Neural cell (in vitro differentiated cells): ENCODE measurements around the gene HHIPL1. TPM values are rescaled to one million over a fixed set of nuclear protein-coding genes. Genes with fewer than 3 reads are reported as not detected.

ENCODE experiments used
- H2AFZ ChIP-seq: fragments of 200-600, 300-800 bp; sonication (generic), shearing (Covaris generic); 2 replicates; pipeline ENCODE4 v1.6.0; 2014; ENCODE audit warnings: low read depth, mild to moderate bottlenecking, antibody characterized with exemption, low read length, moderate library complexity
- H3F3A ChIP-seq: fragments of 200-600 bp; shearing (Covaris generic); 2 replicates; pipeline ENCODE4 v1.6.1; 2016; ENCODE audit warnings: mild to moderate bottlenecking, moderate library complexity, mixed read lengths, antibody characterized with exemption, low read length; ENCODE audit not compliant: insufficient read depth, poor library complexity, severe bottlenecking
- H3K27ac ChIP-seq: fragments of 200-600, 300-800 bp; sonication (generic), shearing (Covaris generic); 2 replicates; pipeline ENCODE4 v1.5.1; 2014; ENCODE audit warnings: mild to moderate bottlenecking, low read length, moderate library complexity
- H3K27me3 ChIP-seq: fragments of 300-800, 200-600 bp; sonication (generic), shearing (Covaris generic); 2 replicates; pipeline ENCODE4 v1.6.0; 2014; ENCODE audit warnings: mild to moderate bottlenecking, low read depth, low read length, moderate library complexity; ENCODE audit not compliant: insufficient read depth
- H3K36me3 ChIP-seq: fragments of 300-800, 200-600 bp; sonication (generic), shearing (Covaris generic); 2 replicates; pipeline ENCODE4 v1.5.1; 2014; ENCODE audit warnings: mild to moderate bottlenecking, antibody characterized with exemption, low read length, moderate library complexity; ENCODE audit not compliant: insufficient read depth
- H3K4me2 ChIP-seq: fragments of 300-800, 200-600 bp; sonication (generic), shearing (Covaris generic); 2 replicates; pipeline ENCODE4 v1.6.0; 2014; ENCODE audit warnings: mild to moderate bottlenecking, low read length
- H3K4me3 ChIP-seq: fragments of 300-800, 200-600 bp; sonication (generic), shearing (Covaris generic); 2 replicates; pipeline ENCODE4 v1.5.1; 2014; ENCODE audit warnings: mild to moderate bottlenecking, low read length, moderate library complexity
- H3K79me2 ChIP-seq: fragments of 200-600 bp; shearing (Covaris generic); replicated peaks from 2 replicates; pipeline ENCODE4 v1.6.0; 2014; ENCODE audit warnings: mild to moderate bottlenecking, low read length, moderate library complexity; ENCODE audit not compliant: insufficient read depth
- H3K9ac ChIP-seq: fragments of 300-800, 200-600 bp; sonication (generic), shearing (Covaris generic); 2 replicates; pipeline ENCODE4 v1.6.1; 2016; ENCODE audit warnings: mild to moderate bottlenecking, low read length, mixed read lengths
- H3K9me2 ChIP-seq: fragments of 200-600 bp; shearing (Covaris generic); 2 replicates; pipeline ENCODE4 v1.6.1; 2016; ENCODE audit warnings: mild to moderate bottlenecking, low read length, mixed read lengths; ENCODE audit not compliant: insufficient read depth
- H3K9me3 ChIP-seq: fragments of 200-600, 300-800 bp; sonication (generic), shearing (Covaris generic); 2 replicates; pipeline ENCODE4 v1.6.1; 2016; ENCODE audit warnings: mild to moderate bottlenecking, mixed run types, low read length, moderate library complexity, mixed read lengths
- H4K20me1 ChIP-seq: fragments of 200-600 bp; shearing (Covaris generic); 2 replicates; pipeline ENCODE4 v1.6.1; 2016; ENCODE audit warnings: mild to moderate bottlenecking, mixed run types; ENCODE audit not compliant: insufficient read depth
- EP300 ChIP-seq: fragments of 450-650 bp; conservative IDR thresholded peaks from 2 replicates; pipeline ENCODE4 v1.6.1; 2014; ENCODE audit warnings: antibody characterized with exemption, mild to moderate bottlenecking, moderate library complexity; ENCODE audit not compliant: poor library complexity, severe bottlenecking
- EZH2 ChIP-seq: fragments of 200-600, 300-800 bp; shearing (Covaris generic), sonication (generic); IDR thresholded peaks from 2 replicates; pipeline ENCODE4 v1.6.1; 2014; ENCODE audit warnings: antibody characterized with exemption, low read length, borderline replicate concordance, mild to moderate bottlenecking; ENCODE audit not compliant: insufficient read depth, poor library complexity, severe bottlenecking
- MXI1 ChIP-seq: fragments of 450-650 bp; conservative IDR thresholded peaks from 2 replicates; pipeline ENCODE4 v1.6.1; 2014; ENCODE audit warnings: antibody characterized with exemption, mild to moderate bottlenecking; ENCODE audit not compliant: poor library complexity, severe bottlenecking
- POLR2AphosphoS5 ChIP-seq: IDR thresholded peaks from 2 replicates; pipeline ENCODE4 v1.6.1; 2012
- RAD21 ChIP-seq: fragments of 450-650 bp; conservative IDR thresholded peaks from 2 replicates; pipeline ENCODE4 v1.6.1; 2014; ENCODE audit warnings: antibody characterized with exemption, mild to moderate bottlenecking, moderate library complexity
- SMC3 ChIP-seq: fragments of 450-650 bp; conservative IDR thresholded peaks from 2 replicates; pipeline ENCODE4 v1.6.1; 2014; ENCODE audit warnings: antibody characterized with exemption, mild to moderate bottlenecking, moderate library complexity; ENCODE audit not compliant: poor library complexity
- TAF1 ChIP-seq: IDR thresholded peaks from 2 replicates; pipeline ENCODE4 v1.6.1; 2012; ENCODE audit warnings: low read depth
- polyA plus RNA-seq: library from polyadenylated mRNA; depleted of rRNA; stranded (reverse); fragments of >200 nt; gene quantifications from 2 replicates; pipeline ENCODE4 v1.2.3, GENCODE V29; 2014
- TF ChIP-seq, protein P1 (sequence below): IDR thresholded peaks from 2 replicates; pipeline ENCODE4 v1.6.1; 2012; ENCODE audit warnings: borderline replicate concordance
- TF ChIP-seq, protein P2 (sequence below): fragments of 450-650 bp; IDR thresholded peaks from 2 replicates; pipeline ENCODE4 v1.5.1; 2014; ENCODE audit warnings: antibody characterized with exemption, mild to moderate bottlenecking, moderate library complexity; ENCODE audit not compliant: poor library complexity, severe bottlenecking

HHIPL1 gene
- polyA plus RNA-seq, 1 donor from 2014 or later: 0.47 TPM

DNA sequence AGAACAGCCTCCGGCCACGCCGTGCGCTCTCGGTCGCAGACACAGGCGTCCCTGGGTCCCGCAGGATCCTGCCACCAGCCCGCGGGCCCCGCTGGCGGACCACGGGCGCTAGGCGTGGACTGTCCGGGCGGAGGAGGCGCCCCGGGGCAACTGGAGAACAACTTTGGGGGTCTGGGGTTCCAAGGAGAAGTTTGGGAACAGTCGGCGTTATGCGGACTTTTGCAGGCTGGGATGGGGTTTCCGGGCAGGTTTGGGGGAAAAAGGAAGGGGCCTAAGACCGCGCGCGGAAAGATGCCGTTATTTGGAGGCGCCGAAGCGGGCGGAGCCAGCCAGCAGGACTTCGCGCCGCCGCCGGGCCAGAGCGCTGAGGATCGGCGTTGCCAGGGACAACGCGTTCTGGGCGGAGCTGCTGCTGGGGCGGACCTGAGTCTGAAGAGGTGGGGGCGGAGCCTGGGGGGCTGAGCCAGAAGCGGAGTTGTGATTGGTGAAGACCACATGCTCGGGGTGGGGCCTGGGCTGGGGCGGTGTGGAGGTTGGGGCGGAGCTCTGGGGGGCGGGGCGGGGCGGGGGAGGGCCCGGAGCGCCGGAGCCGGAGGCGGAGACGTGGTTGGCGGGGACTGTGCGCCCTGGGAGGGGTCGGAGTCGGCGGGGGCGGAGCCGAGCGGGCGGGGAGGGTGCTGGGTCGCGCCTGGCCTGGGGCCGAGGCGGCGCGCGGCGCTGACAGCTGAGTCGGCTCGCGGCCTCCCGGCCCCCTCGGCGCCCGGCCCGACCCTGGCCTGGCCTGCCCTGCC is 38.9 kb downstream of the HHIPL1 start, which contains the start of gene CYP46A1:
Gene CYP46A1 (plus strand): TSS at position 680 of the 791 bp plus-strand sequence. CDS start 120 bp downstream, outside the sequence.
- Histone ChIP-seq H3F3A (no peaks in the 10 kb centered on the region), H3K27me3 (no peaks in the 10 kb centered on the region), H3K4me3 (peak within 1 kb of the TSS; percentile 91), H4K20me1 (no peaks in the 10 kb centered on the region), H3K79me2 (no peaks in the 10 kb centered on the region), H3K4me2 (peak within 1 kb of the TSS; percentile 100), H3K9ac (peak within 1 kb of the TSS; percentile 79), H3K27ac (no peak within 1 kb of the TSS), H2AFZ (peak within 1 kb of the TSS; percentile 89), H3K9me3 (no peaks in the 10 kb centered on the region), H3K9me2 (no peaks in the 10 kb centered on the region), H3K36me3 (no peaks in the 10 kb centered on the region)
- TF ChIP-seq POLR2AphosphoS5: peak; percentile 36
- TF ChIP-seq RAD21: no peak
- peak; percentile 35 for TF ChIP-seq EP300
- TF ChIP-seq SMC3: no peak
- TF ChIP-seq MXI1: peak; percentile 72
- TF ChIP-seq, protein P1, sequence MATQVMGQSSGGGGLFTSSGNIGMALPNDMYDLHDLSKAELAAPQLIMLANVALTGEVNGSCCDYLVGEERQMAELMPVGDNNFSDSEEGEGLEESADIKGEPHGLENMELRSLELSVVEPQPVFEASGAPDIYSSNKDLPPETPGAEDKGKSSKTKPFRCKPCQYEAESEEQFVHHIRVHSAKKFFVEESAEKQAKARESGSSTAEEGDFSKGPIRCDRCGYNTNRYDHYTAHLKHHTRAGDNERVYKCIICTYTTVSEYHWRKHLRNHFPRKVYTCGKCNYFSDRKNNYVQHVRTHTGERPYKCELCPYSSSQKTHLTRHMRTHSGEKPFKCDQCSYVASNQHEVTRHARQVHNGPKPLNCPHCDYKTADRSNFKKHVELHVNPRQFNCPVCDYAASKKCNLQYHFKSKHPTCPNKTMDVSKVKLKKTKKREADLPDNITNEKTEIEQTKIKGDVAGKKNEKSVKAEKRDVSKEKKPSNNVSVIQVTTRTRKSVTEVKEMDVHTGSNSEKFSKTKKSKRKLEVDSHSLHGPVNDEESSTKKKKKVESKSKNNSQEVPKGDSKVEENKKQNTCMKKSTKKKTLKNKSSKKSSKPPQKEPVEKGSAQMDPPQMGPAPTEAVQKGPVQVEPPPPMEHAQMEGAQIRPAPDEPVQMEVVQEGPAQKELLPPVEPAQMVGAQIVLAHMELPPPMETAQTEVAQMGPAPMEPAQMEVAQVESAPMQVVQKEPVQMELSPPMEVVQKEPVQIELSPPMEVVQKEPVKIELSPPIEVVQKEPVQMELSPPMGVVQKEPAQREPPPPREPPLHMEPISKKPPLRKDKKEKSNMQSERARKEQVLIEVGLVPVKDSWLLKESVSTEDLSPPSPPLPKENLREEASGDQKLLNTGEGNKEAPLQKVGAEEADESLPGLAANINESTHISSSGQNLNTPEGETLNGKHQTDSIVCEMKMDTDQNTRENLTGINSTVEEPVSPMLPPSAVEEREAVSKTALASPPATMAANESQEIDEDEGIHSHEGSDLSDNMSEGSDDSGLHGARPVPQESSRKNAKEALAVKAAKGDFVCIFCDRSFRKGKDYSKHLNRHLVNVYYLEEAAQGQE: peak; percentile 36
- TF ChIP-seq, protein P2, sequence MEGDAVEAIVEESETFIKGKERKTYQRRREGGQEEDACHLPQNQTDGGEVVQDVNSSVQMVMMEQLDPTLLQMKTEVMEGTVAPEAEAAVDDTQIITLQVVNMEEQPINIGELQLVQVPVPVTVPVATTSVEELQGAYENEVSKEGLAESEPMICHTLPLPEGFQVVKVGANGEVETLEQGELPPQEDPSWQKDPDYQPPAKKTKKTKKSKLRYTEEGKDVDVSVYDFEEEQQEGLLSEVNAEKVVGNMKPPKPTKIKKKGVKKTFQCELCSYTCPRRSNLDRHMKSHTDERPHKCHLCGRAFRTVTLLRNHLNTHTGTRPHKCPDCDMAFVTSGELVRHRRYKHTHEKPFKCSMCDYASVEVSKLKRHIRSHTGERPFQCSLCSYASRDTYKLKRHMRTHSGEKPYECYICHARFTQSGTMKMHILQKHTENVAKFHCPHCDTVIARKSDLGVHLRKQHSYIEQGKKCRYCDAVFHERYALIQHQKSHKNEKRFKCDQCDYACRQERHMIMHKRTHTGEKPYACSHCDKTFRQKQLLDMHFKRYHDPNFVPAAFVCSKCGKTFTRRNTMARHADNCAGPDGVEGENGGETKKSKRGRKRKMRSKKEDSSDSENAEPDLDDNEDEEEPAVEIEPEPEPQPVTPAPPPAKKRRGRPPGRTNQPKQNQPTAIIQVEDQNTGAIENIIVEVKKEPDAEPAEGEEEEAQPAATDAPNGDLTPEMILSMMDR: no peak
- TF ChIP-seq TAF1: peak; percentile 45
- no peak for TF ChIP-seq EZH2

DNA sequence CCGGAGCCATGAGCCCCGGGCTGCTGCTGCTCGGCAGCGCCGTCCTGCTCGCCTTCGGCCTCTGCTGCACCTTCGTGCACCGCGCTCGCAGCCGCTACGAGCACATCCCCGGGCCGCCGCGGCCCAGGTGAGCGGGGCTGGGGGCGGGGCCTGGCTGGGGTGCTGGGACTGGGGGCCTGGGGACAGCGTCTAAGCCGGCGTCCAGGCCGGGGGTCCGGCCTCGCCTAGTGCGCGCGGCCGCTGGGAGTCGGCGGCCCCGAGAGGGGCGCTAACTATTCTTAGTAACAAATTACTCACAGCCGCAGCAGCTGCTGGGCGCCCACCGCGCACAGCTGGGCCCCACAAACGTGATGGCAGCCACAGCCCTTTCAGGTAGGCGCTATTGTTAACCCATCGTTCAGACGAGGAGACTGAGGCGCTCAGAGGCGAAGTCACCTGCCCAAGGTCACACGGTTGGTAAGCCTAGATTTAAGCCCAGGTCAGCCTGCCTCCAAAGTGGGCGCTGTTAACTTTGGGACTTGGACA is 39.5 kb downstream of the HHIPL1 start:
- Histone ChIP-seq H3K79me2 (no peaks in the 10 kb centered on the region), H4K20me1 (no peaks in the 10 kb centered on the region)

More for the DNA sequence above, 39.5 kb downstream of the HHIPL1 start:
- Histone ChIP-seq H3K4me2 (peak overlapping the region; percentile 32), H3K36me3 (no peaks in the 10 kb centered on the region), H3F3A (no peaks in the 10 kb centered on the region), H3K9ac (peak overlapping the region; percentile 65), H3K4me3 (peak overlapping the region; percentile 69), H3K9me2 (no peaks in the 10 kb centered on the region), H3K27ac (no peak overlapping the region), H3K9me3 (no peaks in the 10 kb centered on the region), H3K27me3 (no peaks in the 10 kb centered on the region), H2AFZ (peak overlapping the region; percentile 1)
- TF ChIP-seq, protein P2: peak; percentile 11
- TF ChIP-seq TAF1: no peak
